Measurements from ENCODE around the gene ARHGEF40.
"Not testable (repeated sequence)": the region's sequence is repeated elsewhere in the genome, so short reads cannot be mapped to it uniquely, and the experiment has no call there.

The ARHGEF40 gene

GRCh38 chr14:21039585-21040369 is 30.3 kb upstream of the ARHGEF40 start:
- DNase-seq (ENCODE audit: low read depth in 2 of 2), result no peak

GRCh38 chr14:21040370-21040925 is 29.7 kb upstream of the ARHGEF40 start:
- DNase-seq (ENCODE audit: low read depth in 2 of 2), result no peak

GRCh38 chr14:21040941-21041340 is 29.2 kb upstream of the ARHGEF40 start:
- not testable (repeated sequence) for DNase-seq (ENCODE audit: low read depth in 2 of 2)

GRCh38 chr14:21041676-21042433 is 28.2 kb upstream of the ARHGEF40 start, which contains the start of gene RNASE7:
RNASE7 (plus strand) TSS chr14:21042362; CDS start chr14:21042993, 631 bp downstream.
- no peak for DNase-seq (ENCODE audit: low read depth in 2 of 2)

- no peak for DNase-seq (ENCODE audit: low read depth in 2 of 2)
Observed at GRCh38 chr14:21042918-21043317, 27.2 kb upstream of the ARHGEF40 start.

- no peak for DNase-seq (ENCODE audit: low read depth in 2 of 2)
Observed at GRCh38 chr14:21043387-21043973, 26.6 kb upstream of the ARHGEF40 start.

- no peak for DNase-seq (ENCODE audit: low read depth in 2 of 2)
Observed at GRCh38 chr14:21043974-21044618, 26.0 kb upstream of the ARHGEF40 start.

GRCh38 chr14:21047378-21047781 is 22.7 kb upstream of the ARHGEF40 start:
- no peak for DNase-seq (ENCODE audit: low read depth in 2 of 2)

- no peak for DNase-seq (ENCODE audit: low read depth in 2 of 2)
Observed at GRCh38 chr14:21048638-21049037, 21.5 kb upstream of the ARHGEF40 start.

GRCh38 chr14:21049271-21049673 is 20.8 kb upstream of the ARHGEF40 start:
- DNase-seq (ENCODE audit: low read depth in 2 of 2), result no peak

GRCh38 chr14:21050597-21050996 is 19.5 kb upstream of the ARHGEF40 start:
- DNase-seq (ENCODE audit: low read depth in 2 of 2), result no peak

GRCh38 chr14:21053184-21054122 is 16.7 kb upstream of the ARHGEF40 start:
- no peak for DNase-seq (ENCODE audit: low read depth in 2 of 2)

- DNase-seq (ENCODE audit: low read depth in 2 of 2), result no peak
Observed at GRCh38 chr14:21054123-21054767, 15.9 kb upstream of the ARHGEF40 start.

GRCh38 chr14:21054768-21055145 is 15.3 kb upstream of the ARHGEF40 start:
- no peak for DNase-seq (ENCODE audit: low read depth in 2 of 2)

GRCh38 chr14:21055432-21056117 is 14.5 kb upstream of the ARHGEF40 start:
- no peak for DNase-seq (ENCODE audit: low read depth in 2 of 2)

GRCh38 chr14:21056520-21057163 is 13.5 kb upstream of the ARHGEF40 start:
- DNase-seq (ENCODE audit: low read depth in 2 of 2), result no peak

- DNase-seq (ENCODE audit: low read depth in 2 of 2), result no peak
Observed at GRCh38 chr14:21057803-21058675, 12.1 kb upstream of the ARHGEF40 start, which contains the start of gene RNASE8. RNASE8 (plus strand) TSS chr14:21057822; CDS start chr14:21057893, 71 bp downstream.

GRCh38 chr14:21058903-21059302 is 11.2 kb upstream of the ARHGEF40 start:
- DNase-seq (ENCODE audit: low read depth in 2 of 2), result no peak

All from stimulated activated CD8-positive, alpha-beta memory T cell treated with anti-CD3 and anti-CD28 coated beads, Interleukin-2, amount 100 ng/mL, for 1 hour (primary cell).